ENCODE results near the gene MEIS3. TPM values are rescaled to one million over a fixed set of nuclear protein-coding genes. Genes with fewer than 3 reads are reported as not detected.
A peak's percentile ranks its signal among the peaks of the same experiment; 100 is the strongest.
"Not testable (repeated sequence)": the region's sequence is repeated elsewhere in the genome, so short reads cannot be mapped to it uniquely, and the experiment has no call there.

The MEIS3 gene
- total and polyA plus RNA-seq, 8 donors: 3.1 to 18.2 (median 12.8) TPM

DNA sequence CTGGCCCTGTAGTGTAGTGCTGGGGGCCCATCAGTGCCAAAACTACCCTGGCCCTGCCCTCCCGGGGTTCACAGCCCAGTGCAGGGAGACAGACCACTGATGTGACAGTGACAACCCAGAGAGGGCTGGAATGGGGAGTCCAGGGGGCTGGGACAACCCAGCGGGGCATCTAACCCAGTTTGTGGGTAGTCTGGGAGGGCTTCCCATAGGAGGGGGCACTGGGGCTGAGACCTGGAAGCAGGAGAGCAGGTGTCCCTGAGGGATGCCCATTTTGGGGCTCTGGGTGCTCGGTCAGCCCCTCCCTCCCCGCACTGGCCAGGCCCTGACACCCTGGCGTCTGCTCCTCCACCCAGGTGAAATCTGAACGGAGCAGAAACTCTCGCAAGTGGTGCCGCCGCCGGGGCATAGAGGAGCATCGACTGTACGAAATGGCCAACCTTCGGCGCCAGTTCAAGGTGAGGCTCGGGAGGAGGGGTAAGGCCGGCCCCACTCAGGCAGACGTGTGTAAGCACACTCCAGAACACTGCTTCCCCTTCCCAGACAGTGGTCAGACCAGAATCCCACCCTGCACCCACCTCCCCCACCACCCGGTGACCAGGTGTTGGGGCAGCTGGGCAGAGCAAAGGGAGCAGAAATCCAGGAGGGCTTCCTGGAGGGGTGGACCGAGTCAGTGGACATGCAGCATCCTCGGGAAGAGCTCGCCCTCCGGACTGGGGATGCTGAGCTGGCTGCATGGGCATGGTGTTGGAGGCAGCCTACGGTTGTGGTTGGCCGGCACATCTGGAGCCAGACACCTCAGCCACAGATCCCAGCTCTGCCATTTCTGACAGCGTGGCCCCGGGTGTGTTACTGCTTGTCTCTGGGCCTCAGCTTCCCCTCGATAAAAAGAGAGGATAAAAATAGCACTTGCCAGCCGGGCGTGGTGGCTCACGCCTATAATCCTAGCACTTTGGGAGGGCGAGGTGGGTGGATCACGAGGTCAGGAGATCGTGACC is 45.8 kb downstream of the MEIS3 start:
- no peaks in the 10 kb centered on the region for H3K9me3 ChIP-seq
- no peak for DNase-seq
- no peak overlapping the region for H3K27ac ChIP-seq
- TF ChIP-seq POLR2AphosphoS5 (IDR thresholded peaks at IDR 0.05): no peak
- TF ChIP-seq EP300 (IDR thresholded peaks at IDR 0.05): no peak
- TF ChIP-seq, protein P1, sequence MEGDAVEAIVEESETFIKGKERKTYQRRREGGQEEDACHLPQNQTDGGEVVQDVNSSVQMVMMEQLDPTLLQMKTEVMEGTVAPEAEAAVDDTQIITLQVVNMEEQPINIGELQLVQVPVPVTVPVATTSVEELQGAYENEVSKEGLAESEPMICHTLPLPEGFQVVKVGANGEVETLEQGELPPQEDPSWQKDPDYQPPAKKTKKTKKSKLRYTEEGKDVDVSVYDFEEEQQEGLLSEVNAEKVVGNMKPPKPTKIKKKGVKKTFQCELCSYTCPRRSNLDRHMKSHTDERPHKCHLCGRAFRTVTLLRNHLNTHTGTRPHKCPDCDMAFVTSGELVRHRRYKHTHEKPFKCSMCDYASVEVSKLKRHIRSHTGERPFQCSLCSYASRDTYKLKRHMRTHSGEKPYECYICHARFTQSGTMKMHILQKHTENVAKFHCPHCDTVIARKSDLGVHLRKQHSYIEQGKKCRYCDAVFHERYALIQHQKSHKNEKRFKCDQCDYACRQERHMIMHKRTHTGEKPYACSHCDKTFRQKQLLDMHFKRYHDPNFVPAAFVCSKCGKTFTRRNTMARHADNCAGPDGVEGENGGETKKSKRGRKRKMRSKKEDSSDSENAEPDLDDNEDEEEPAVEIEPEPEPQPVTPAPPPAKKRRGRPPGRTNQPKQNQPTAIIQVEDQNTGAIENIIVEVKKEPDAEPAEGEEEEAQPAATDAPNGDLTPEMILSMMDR (IDR thresholded peaks at IDR 0.05): no peak
- no peak for TF ChIP-seq POLR2A (IDR thresholded peaks at IDR 0.05)
- no peak overlapping the region for H3K4me3 ChIP-seq
- peaks cover 72 to 100% (median 100%) of the 10 kb centered on the region in 4 donors for H3K36me3 ChIP-seq
- H3K27me3 ChIP-seq: no peaks in the 10 kb centered on the region
- 82 to 93% (median 91%) methylated on average over 16 to 33 of the region's 33 CpGs for WGBS, 5 donors
- intact Hi-C loops (cut with DNase I; ENCODE audit: low total_unique reads): no loop called here
- H3K4me1 ChIP-seq: peaks cover 0 to 10% (median 2%) of the 10 kb centered on the region in 4 donors

DNA sequence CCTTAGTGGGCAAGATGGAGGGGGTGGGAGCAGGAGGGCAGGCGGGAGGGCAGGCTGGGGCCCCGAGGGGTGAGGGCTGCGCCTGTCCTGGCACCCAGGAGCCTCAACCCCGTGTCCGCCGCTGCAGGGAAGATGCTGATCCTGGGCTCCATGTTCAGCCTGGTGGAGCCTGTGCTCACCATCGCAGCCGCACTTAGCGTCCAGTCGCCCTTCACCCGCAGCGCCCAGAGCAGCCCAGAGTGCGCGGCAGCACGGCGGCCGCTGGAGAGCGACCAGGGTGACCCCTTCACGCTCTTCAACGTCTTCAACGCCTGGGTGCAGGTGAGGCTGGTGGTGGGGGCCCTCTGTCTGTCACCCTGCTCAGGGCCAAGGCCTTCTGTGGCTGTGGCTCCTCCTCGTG is 46.7 kb downstream of the MEIS3 start:
- intact Hi-C loops (cut with DNase I; ENCODE audit: low total_unique reads): no loop called here
- Histone ChIP-seq H3K4me3 (no peak overlapping the region), H3K27me3 (no peaks in the 10 kb centered on the region), H3K27ac (no peak overlapping the region), H3K36me3 (peaks cover 72 to 97% (median 96%) of the 10 kb centered on the region in 4 donors), H3K4me1 (peaks cover 0 to 10% (median 2%) of the 10 kb centered on the region in 4 donors), H3K9me3 (no peaks in the 10 kb centered on the region)
- DNase-seq: no peak
- WGBS, 5 donors: 94 to 98% (median 97%) methylated on average over 11 to 22 of the region's 22 CpGs
- TF ChIP-seq POLR2A (IDR thresholded peaks at IDR 0.05) (no peak), EP300 (IDR thresholded peaks at IDR 0.05) (no peak), POLR2AphosphoS5 (IDR thresholded peaks at IDR 0.05) (no peak)
- TF ChIP-seq, protein P1 (IDR thresholded peaks at IDR 0.05): no peak

DNA sequence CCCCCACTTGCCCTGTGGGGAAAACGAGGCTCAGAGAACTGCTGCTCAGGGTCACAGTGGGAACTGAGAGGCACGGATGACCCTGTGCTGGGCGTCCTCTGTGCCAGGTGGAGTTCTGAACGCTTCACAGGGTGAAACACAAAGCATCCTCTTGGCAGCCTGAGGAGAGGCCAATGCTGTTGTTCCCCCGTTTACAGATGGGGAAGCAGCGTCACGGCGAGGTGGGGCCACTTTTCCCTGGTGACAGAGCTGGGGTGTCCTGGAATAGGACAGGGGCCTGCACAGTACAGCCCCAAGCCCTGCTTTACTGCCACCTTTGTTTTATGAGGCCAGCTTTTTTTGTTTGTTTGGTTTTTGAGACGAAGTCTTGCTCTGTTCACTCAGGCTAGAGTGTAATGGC is 48.1 kb downstream of the MEIS3 start:
- no peak for TF ChIP-seq EP300 (IDR thresholded peaks at IDR 0.05)
- TF ChIP-seq, protein P1 (IDR thresholded peaks at IDR 0.05): no peak
- TF ChIP-seq POLR2A (IDR thresholded peaks at IDR 0.05): no peak
- no peak for TF ChIP-seq POLR2AphosphoS5 (IDR thresholded peaks at IDR 0.05)
- Histone ChIP-seq H3K27ac (peak overlapping the region in 1 of 5 donors; percentile 62), H3K9me3 (no peaks in the 10 kb centered on the region), H3K4me1 (peaks cover 0 to 1% (median 0%) of the 10 kb centered on the region in 4 donors), H3K4me3 (no peak overlapping the region), H3K36me3 (peaks cover 65 to 97% (median 96%) of the 10 kb centered on the region in 4 donors), H3K27me3 (no peaks in the 10 kb centered on the region)
- DNase-seq: no peak
- WGBS, 5 donors: 87 to 98% (median 92%) methylated on average over 8 to 9 of the region's 9 CpGs
- intact Hi-C loops (cut with DNase I; ENCODE audit: low total_unique reads): no loop called here

DNA sequence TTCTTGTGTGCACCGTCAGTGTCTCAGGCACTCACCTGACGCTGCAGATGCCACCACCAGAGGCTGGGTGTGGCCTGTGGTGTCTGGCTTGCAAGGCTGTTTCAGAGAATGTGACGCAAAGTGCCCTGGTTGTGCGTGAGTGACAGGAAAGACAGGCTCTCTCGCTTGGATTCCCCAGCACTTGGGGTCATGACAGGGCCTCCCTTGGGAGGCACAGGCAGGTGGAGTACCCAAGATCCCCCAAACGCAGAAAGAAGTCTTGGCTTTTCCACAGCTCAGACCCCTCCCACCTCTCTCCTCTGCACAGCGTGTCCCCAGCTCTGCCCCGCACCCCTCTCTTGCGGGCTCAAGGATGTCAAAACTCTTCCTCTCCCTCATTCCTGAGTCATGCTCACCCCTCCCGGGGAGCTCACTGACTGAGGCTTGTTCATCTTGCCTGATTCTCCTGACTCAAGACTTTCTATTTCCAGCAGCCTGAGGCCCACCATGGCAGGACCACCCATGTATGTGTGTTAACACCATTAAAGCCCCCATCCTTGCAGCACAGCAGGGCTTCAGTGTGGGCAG is 49.2 kb downstream of the MEIS3 start:
- intact Hi-C loops (cut with DNase I; ENCODE audit: low total_unique reads): no loop called here
- H3K4me3 ChIP-seq: no peak overlapping the region
- no peaks in the 10 kb centered on the region for H3K27me3 ChIP-seq
- no peaks in the 10 kb centered on the region for H3K9me3 ChIP-seq
- H3K4me1 ChIP-seq: no peaks in the 10 kb centered on the region
- TF ChIP-seq POLR2AphosphoS5 (IDR thresholded peaks at IDR 0.05) (no peak), POLR2A (IDR thresholded peaks at IDR 0.05) (no peak), EP300 (IDR thresholded peaks at IDR 0.05) (no peak)
- TF ChIP-seq, protein P1 (IDR thresholded peaks at IDR 0.05): no peak
- DNase-seq: no peak
- peaks cover 53 to 97% (median 96%) of the 10 kb centered on the region in 4 donors for H3K36me3 ChIP-seq
- H3K27ac ChIP-seq: peak overlapping the region in 2 of 5 donors; percentile 60 to 62
- WGBS, 5 donors: 61 to 84% (median 77%) methylated on average over 9 to 10 of the region's 10 CpGs

DNA sequence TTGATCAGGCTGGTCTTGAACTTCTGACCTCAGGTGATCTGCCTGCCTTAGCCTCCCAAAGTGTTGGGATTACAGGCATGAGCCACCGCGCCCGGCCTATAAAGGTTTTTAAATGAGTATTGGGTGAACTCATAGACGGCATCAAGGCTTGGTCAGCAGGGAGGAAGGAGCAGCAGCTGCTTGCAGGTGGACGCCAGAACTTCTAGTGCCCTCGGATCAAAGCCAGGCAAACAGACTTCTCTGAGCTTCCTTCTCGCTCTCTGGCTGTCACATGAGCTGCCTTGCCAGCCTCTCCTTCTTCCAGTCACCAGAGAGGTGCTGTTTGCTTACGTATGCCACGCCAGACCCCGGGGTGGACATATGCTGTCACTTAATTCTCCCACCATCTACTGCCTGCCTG is 53.9 kb downstream of the MEIS3 start:
- intact Hi-C loops (cut with DNase I; ENCODE audit: low total_unique reads); H3K4me3 ChIP-seq; H3K27me3 ChIP-seq; DNase-seq; H3K4me1 ChIP-seq; H3K27ac ChIP-seq; H3K9me3 ChIP-seq: not testable (repeated sequence)
- WGBS, 5 donors: 76 to 90% (median 81%) methylated on average over 4 to 10 of the region's 10 CpGs
- H3K36me3 ChIP-seq: peaks cover 47 to 97% (median 96%) of the 10 kb centered on the region in 4 donors
